Psoas muscle (tissue), 8 donors: ENCODE results near the gene ASPG. TPM values are rescaled to one million over a fixed set of nuclear protein-coding genes. Genes with fewer than 3 reads are reported as not detected.

ENCODE experiments used
- ATAC-seq, 4 donors: fragments of 200-7000 bp; cut with Tn5 transposase; one replicate each; pipeline ENCODE4 v1.9.1; 2020; ENCODE audit warnings: moderate library complexity in 3 of 4, mild to moderate bottlenecking in 2 of 4
- DNase-seq, 2 donors: peaks; one replicate each; pipeline ENCODE4 v3.0.0-alpha.2; 2020
- H3K27ac ChIP-seq: fragments of 200-600 bp; one replicate; pipeline ENCODE4 v1.8.0; 2022
- H3K27me3 ChIP-seq, 3 donors: fragments of 200-600 bp in 1 of 3; one replicate each; pipeline versions ENCODE4 v1.6.1 to v1.8.0; 2013 to 2022; ENCODE audit warnings: low read length in 2 of 3, mild to moderate bottlenecking in 2 of 3, moderate library complexity in 1 of 3; ENCODE audit not compliant: insufficient read depth in 3 of 3
- H3K36me3 ChIP-seq, 2 donors: fragments of 200-600 bp in 1 of 2; one replicate each; pipeline versions ENCODE4 v1.6.1 to v1.8.0; 2013 to 2022; ENCODE audit warnings: low read depth in 1 of 2, mild to moderate bottlenecking in 1 of 2, moderate library complexity in 1 of 2; ENCODE audit not compliant: insufficient read depth in 1 of 2
- H3K4me1 ChIP-seq: fragments of 200-600 bp; one replicate; pipeline ENCODE4 v1.8.0; 2022
- H3K4me3 ChIP-seq: fragments of 200-600 bp; one replicate; pipeline ENCODE4 v1.8.0; 2022; ENCODE audit warnings: mild to moderate bottlenecking
- H3K9me3 ChIP-seq: fragments of 200-600 bp; one replicate; pipeline ENCODE4 v1.8.0; 2022
- CTCF ChIP-seq: fragments of 200-600 bp; IDR thresholded peaks from one replicate; pipeline ENCODE4 v1.8.0; 2022; ENCODE audit warnings: antibody characterized with exemption
- WGBS, 3 donors: extraction: QIAGEN DNeasy Blood & Tissue Kit; methylation state at CpG; one replicate each; pipeline versions ENCODE4 v1.1.6 to v1.1.7; 2013; 5-methylcytosine and 5-hydroxymethylcytosine counted together
- intact Hi-C, 2 donors: fragments of 100-400 bp; cut with DNase I; formaldehyde crosslinking; loops; one replicate each; pipeline versions ENCODE4 v1.11.0 to v1.14.2; 2022
- polyA plus RNA-seq, 3 donors: library from polyadenylated mRNA; stranded (reverse); fragments of 200-250 nt; gene quantifications; one replicate each; pipeline ENCODE4 v1.2.3, GENCODE V29; 2013
- total RNA-seq, 4 donors: library from RNA; stranded (reverse); fragmentation: NEBNext Ultra II Directional in 2 of 4; extraction: Animal tissue kit (Norgen Biotek cat#: 25700) in 2 of 4; gene quantifications; one replicate each; pipeline versions ENCODE4 v1.2.1 to v1.2.4, GENCODE V29; 2021 to 2023
- donor health status: healthy with polysubstance abuse.
- donor health status: DM: no; HTN: no; CAD: no; lungs with moderate emphysema.
- donor health status: Bipolar disorder and iron deficiency.
- donor health status: healthy.
- donor health status: DM: yes; HTN: yes; CAD: no.
- donor health status: DM: no; HTN: no; CAD: no.
- donor health status: DM: no; HTN: no; CAD: no.
- donor health status: DM: yes; HTN: yes; CAD: no.

Gene ASPG
- total and polyA plus RNA-seq, 7 donors, result 0.04 to 0.84 (median 0.33) TPM; not detected in 1

DNA sequence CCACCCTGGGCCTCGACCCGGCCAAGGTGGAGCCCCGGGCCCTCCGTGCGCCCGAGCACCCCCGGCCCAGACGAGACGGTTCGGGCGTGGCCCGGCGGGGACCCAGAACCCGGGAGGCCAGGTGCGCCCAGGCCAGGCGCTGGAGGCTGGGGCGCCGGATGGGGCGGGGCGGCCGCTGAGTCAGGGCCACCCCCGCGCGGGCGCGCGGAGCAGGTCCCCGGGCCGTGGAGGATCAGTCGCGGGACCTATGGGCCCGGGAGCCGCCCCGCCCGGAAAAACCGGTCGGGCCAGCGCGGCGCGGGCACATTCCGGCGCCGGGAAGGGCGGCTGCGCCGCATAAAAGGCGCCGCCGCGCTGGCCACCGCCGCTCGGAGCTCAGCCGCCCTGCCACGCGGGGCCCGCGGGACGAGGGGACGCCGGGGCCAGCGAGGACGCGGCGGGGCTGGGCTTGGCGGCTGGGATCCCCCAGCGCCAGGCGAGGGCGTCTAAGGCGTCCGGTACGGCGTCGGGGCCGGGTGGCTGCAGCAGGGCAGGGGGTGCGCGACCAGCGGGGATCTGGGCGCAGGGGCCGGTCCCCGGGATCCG lies 31.3 kb downstream of the ASPG start:
- Histone ChIP-seq H3K4me3 (peak overlapping the region; percentile 55), H3K4me1 (no peaks in the 10 kb centered on the region), H3K36me3 (no peaks in the 10 kb centered on the region), H3K27ac (no peak overlapping the region), H3K27me3 (peaks cover 0 to 84% (median 36%) of the 10 kb centered on the region in 3 donors), H3K9me3 (no peaks in the 10 kb centered on the region)
- intact Hi-C loops, result no loop called here
- WGBS, 3 donors, result 0 to 1% (median 1%) methylated on average over 47 to 83 of the region's 83 CpGs
- no peak for TF ChIP-seq CTCF
- ATAC-seq (no peak), DNase-seq (no peak)

DNA sequence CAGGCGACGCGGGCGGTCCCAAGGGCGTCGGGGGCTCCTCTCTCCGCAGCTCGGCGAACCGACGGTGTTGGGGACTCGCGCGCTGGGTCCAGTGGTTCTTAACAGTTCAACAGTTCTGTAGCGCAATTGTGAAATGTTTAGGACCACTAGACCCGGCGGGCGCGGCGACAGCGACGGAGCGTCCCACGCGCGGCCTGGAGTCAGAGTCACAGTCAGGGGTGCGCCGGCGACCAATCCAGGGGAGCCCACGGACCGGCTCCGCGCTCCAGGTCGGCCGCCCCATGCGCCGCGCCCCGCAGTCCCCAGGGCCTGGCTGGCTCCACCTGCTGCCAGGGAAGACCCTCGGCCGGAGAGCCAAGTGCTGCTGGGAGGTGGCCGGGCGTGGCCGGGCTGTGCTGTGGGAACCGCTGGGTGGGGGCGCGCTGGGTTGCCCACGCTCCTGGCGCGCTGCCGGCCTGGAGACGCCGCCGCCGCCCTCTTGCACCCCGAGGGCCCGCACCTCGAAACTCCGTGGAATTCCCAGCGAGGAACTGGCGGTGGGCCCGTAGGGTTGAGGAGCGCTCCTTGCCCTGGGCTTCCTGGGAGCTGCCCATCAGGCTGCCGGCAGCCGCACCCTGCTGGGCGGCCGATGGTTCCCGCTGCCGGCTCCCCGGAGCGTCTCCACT lies 32.0 kb downstream of the ASPG start:
- H3K36me3 ChIP-seq, result no peaks in the 10 kb centered on the region
- intact Hi-C loops, result no loop called here
- H3K9me3 ChIP-seq, result no peaks in the 10 kb centered on the region
- TF ChIP-seq CTCF, result no peak
- ATAC-seq, result no peak
- peak; percentile 9 to 42 for DNase-seq
- H3K4me1 ChIP-seq, result no peaks in the 10 kb centered on the region
- no peak overlapping the region for H3K27ac ChIP-seq
- WGBS, 3 donors, result 3 to 4% (median 4%) methylated on average over 59 to 71 of the region's 71 CpGs
- H3K4me3 ChIP-seq, result peak overlapping the region; percentile 55
- H3K27me3 ChIP-seq, result peaks cover 0 to 84% (median 36%) of the 10 kb centered on the region in 3 donors

- Histone ChIP-seq H3K4me3 (no peak overlapping the region), H3K27ac (no peak overlapping the region), H3K9me3 (peaks cover 1% of the 10 kb centered on the region), H3K27me3 (peaks cover 0 to 80% (median 38%) of the 10 kb centered on the region in 3 donors), H3K4me1 (no peaks in the 10 kb centered on the region), H3K36me3 (no peaks in the 10 kb centered on the region)
- ATAC-seq, result no peak
- no peak for TF ChIP-seq CTCF
- intact Hi-C loops, result no loop called here
- WGBS, 3 donors, result 54 to 60% (median 54%) methylated on average over 29 to 30 of the region's 30 CpGs
- DNase-seq, result peak; percentile 18 to 38
Observed at GRCh38 chr14:104118006-104118844, 32.7 kb downstream of the ASPG start.

DNA sequence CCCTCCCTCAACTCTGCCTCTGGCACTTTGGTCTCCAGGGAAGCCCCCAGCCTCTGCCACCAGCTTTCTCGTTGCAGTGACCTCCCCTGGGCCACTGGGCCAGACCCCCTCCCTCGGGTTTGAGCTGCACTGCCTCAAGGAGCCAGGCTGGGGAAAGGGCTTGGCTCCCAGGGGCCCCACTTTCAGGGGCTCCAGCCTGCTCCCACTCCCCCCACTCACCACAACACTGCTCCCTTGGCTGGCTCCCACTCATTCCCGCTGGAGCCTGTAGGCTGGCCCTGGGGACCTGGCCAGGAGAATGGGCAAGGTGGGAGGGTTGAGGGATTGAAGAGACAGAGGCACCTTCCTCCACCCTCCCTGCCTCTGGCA lies 33.6 kb downstream of the ASPG start:
- no peak overlapping the region for H3K4me3 ChIP-seq
- peaks cover 10% of the 10 kb centered on the region for H3K9me3 ChIP-seq
- DNase-seq (no peak), ATAC-seq (no peak)
- no peaks in the 10 kb centered on the region for H3K4me1 ChIP-seq
- 63 to 66% (median 65%) methylated on average over 3 of the region's 3 CpGs for WGBS, 3 donors
- H3K27ac ChIP-seq, result no peak overlapping the region
- no peaks in the 10 kb centered on the region for H3K36me3 ChIP-seq
- intact Hi-C loops, result no loop called here
- H3K27me3 ChIP-seq, result peaks cover 0 to 77% (median 33%) of the 10 kb centered on the region in 3 donors
- no peak for TF ChIP-seq CTCF
